ENCODE results near the gene AGO1.
"Not testable (repeated sequence)": the region's sequence is repeated elsewhere in the genome, so short reads cannot be mapped to it uniquely, and the experiment has no call there.

Gene AGO1

GRCh38 chr1:35870651-35871309 is 12.2 kb upstream of the AGO1 start:
- DNase-seq: no peak

DNA sequence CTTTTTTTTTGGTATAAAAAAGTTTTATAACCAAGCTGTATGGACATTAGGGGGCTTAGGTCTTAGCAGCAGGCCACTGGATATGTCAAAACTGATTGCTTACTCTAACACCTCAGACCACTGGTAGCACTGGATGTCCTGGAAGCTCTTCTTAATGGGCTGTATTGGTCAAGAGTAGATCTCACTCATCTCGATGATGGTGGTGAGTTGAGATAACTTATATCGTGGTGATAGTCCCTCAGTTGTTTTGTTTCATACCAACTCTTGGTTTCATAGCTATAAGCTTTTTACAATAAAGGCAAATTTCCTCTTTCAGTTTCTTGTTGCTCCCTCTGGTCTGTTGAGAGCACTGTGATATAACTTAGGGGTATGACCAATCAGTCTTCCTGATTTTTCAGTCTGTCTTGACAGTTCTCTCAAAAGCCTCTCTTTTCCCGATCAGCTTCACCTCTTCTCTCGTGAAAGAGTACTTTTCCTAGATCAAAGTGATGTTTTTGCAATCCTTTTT is 9.7 kb upstream of the AGO1 start:
- DNase-seq: no peak

DNA sequence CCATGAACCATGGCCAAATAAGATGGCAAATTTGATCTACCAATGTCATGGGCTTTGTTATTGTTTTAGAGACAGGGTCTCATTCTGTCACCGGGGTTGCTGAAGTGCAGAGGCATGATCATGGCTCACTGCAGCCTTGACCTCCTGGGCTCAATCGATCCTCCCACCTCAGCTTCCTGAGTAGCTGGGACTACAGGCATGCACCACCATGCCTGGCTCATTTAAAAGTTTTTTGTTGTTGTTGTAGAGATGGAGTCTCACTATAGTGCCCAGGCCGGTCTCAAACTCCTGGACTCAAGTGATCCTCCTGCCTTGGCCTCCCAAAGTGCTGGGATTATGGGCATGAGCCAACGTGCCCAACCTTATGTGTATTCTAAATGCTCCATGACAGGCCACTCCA is 8.9 kb upstream of the AGO1 start:
- DNase-seq: not testable (repeated sequence)

DNA sequence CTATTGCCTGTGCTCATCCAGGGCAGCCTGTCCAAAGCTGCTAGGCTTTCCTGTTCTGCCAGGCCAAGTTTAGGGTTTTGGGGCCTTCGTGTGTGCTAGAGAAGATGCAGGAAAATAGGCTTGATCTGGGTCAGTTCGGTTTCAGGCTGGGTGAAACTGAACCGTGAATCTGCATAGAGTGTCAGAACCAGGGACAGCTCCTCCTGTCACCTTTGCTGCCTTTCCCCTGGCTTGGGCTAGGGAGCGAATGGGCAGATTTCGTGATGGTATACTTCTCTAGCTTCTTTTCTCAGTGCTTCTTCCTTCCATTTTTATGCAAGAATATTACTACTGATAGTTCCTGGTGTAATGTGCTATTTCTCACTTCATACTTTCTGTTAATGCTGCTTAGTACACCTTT is 6.0 kb upstream of the AGO1 start:
- no peak for DNase-seq

DNA sequence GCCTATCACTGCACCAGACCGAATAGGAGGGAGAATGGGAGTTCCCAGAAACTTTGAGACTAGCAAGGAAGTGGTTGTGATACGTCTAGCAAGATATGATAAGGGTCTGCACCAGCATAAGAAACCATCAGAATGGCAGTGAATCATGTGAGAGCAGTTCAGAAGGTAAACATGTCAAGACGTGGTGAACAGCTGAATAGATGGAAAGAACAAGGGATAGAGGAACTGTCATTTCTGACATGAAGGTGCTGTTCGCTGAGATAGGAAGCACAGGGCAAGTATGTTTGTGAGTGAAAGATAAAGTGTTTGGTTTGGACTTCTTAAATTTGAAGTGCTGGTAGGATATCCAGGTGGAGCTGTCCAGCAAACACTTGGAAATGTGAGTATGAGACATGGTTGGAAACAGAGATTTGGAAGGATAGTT is 1.1 kb upstream of the AGO1 start:
- DNase-seq: no peak

GRCh38 chr1:35882586-35882944 is 444 bp upstream of the AGO1 start:
- no peak for DNase-seq

- DNase-seq: no peak
Observed at GRCh38 chr1:35883635-35884101, 659 bp downstream of the AGO1 start.

DNA sequence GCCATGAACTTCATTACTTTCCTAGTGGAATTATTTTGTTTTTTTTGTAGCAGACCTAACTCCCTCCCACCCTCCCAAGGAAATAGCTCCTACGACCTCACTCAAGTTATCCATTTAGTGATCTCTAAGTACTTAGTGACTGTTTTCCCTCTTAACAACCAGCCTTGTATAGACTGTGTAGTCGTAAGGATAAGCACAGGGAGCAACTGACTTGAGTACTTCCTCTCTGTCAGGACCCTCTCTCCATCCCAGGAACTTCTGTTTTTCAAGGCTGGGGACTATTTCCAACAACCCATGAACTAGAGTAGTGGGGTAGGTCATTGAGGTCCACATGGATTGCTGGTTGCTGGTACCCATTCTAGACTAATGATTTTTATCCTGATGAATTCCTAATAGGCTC is 1.9 kb downstream of the AGO1 start:
- no peak for DNase-seq

GRCh38 chr1:35885961-35886558 is 3.1 kb downstream of the AGO1 start:
- no peak for DNase-seq

- no peak for DNase-seq
Observed at GRCh38 chr1:35886577-35887431, 3.8 kb downstream of the AGO1 start.

- no peak for DNase-seq
Observed at GRCh38 chr1:35887508-35887907, 4.5 kb downstream of the AGO1 start.

DNA sequence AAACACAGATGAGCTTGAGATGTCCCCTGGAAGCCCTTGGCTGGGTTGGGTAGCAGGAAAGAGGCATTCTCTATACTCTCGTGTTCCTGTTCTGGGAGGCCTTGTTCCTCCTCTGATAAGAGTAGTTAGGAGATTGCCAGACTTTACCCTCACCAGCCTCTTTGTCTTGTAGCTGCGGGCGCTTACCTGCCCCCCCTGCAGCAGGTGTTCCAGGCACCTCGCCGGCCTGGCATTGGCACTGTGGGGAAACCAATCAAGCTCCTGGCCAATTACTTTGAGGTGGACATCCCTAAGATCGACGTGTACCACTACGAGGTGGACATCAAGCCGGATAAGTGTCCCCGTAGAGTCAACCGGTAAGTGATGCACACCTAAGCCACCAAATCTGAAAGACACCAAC is 5.2 kb downstream of the AGO1 start:
- DNase-seq: no peak

GRCh38 chr1:35888981-35889380 is 6.0 kb downstream of the AGO1 start:
- not testable (repeated sequence) for DNase-seq

DNA sequence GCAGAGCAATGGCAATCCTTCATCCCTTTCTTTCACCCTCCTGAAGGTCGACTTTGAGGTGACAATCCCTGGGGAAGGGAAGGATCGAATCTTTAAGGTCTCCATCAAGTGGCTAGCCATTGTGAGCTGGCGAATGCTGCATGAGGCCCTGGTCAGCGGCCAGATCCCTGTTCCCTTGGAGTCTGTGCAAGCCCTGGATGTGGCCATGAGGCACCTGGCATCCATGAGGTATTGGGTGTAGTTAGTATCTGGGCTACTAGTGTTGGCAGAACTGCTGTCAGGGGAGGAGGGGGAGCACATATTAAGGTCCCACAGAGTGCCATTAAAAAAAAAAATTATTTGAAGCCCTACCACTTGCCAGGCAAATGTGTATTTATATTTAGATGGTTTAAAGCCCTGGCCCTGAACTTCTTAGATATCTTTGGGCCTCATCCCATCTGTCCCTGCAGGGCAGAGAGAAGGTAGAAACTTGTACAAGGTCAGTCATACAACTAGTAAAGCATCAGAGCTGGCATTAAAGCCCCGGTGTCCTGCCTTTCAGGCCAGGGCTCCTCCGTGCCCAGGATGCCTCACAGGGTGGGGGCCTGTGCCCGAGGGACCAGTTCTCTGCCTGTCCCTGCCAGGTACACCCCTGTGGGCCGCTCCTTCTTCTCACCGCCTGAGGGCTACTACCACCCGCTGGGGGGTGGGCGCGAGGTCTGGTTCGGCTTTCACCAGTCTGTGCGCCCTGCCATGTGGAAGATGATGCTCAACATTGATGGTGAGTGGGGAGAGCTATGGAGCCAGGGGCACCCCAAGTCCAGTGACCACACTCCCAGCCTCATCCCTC is 10.3 kb downstream of the AGO1 start:
- DNase-seq: no peak

DNA sequence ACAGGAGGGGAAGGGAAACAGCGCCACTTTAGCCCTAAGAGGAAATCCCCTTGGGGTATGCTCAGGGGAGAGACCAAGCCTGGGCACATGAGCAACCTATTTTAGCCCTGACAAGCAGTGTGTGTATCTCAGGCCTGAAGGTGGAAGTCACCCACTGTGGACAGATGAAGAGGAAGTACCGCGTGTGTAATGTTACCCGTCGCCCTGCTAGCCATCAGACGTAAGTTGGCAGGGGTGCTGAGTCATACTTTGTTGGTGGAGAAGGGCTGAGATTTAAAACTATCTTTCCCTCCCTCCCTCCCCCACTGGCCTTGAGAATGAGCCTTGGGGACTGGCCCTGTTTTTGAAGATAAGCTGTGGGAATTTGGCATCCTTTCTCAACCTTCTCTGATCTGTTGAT is 11.2 kb downstream of the AGO1 start:
- no peak for DNase-seq

DNA sequence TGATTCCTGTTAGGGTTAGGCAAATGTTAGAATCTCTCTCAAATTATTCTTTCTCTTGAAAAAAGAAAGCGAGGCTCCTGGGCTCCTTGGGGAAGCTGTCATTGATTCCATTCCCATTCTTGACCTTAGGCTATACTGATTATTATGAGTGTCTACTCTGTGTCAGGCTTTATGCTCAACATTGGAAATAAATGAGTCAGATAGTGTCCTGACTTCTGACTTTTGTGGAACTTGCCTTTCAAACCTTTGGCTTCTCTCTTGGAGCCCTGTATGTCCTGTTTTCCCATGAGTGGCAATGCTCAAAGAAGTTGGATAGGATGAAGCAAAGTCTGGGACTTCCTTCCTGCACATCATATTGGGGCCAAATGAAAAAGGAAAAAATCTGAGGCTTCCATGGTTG is 11.6 kb downstream of the AGO1 start:
- no peak for DNase-seq

GRCh38 chr1:35899941-35900340 is 16.9 kb downstream of the AGO1 start:
- DNase-seq: no peak

DNA sequence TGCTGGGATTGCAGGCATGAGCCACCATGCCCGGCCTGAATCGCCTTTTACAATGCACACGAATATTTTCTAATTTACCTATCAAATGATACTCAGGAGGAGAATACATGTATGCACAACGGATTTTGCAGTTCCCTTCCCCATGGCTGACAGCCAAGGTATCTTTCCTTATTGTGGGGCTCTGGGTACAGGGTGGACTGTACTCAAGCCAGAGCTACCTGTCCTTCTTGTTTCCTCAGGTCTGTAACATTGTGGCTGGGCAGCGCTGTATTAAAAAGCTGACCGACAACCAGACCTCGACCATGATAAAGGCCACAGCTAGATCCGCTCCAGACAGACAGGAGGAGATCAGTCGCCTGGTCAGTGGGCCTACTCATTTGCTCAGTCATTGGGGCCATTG is 18.2 kb downstream of the AGO1 start:
- no peak for DNase-seq

DNA sequence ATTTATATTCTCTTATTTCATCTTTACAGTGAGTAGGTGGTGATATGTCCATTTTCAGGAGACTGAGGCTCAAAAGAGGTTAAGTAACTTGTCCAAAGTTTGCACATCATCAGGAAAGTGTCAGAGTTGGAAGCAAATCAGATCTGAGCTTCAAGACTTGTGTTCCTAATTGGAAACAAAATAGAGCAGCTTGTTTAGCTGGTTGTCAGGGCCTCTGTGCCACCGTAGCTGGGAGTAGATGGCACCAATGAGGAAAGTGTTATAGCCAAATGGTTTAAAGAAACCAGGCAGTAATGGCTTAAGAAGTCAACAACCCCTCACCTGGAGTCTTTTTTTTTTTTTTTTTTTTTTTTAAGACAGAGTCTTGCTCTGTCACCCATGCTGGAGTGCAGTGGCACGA is 19.7 kb downstream of the AGO1 start:
- DNase-seq: no peak

- DNase-seq: no peak
Observed at GRCh38 chr1:35914717-35915116, 31.7 kb downstream of the AGO1 start.

DNA sequence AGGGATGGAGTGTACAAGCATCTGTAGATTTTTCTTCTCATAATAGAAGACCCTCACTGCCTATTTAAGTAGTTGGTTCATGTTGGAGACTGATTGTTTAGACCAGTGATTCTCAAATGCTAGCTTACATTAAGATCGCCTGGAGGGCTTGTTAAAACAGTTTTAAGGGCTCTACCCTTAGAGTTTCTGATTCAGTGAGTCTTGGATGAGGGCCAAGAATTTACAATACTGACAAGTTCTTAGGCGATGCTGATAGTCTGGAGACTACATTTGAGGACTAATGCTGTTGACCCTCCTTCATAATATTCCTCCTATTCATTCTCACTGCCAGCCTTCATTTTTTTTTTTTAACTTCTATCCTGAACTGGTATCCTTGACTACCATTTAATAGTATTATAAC is 32.7 kb downstream of the AGO1 start:
- no peak for DNase-seq

- DNase-seq: no peak
Observed at GRCh38 chr1:35923791-35924221, 40.8 kb downstream of the AGO1 start.

- no peak for DNase-seq
Observed at GRCh38 chr1:35924838-35925237, 41.8 kb downstream of the AGO1 start.
